ENCODE measurements around the gene RNF150.

RNF150 gene

DNA sequence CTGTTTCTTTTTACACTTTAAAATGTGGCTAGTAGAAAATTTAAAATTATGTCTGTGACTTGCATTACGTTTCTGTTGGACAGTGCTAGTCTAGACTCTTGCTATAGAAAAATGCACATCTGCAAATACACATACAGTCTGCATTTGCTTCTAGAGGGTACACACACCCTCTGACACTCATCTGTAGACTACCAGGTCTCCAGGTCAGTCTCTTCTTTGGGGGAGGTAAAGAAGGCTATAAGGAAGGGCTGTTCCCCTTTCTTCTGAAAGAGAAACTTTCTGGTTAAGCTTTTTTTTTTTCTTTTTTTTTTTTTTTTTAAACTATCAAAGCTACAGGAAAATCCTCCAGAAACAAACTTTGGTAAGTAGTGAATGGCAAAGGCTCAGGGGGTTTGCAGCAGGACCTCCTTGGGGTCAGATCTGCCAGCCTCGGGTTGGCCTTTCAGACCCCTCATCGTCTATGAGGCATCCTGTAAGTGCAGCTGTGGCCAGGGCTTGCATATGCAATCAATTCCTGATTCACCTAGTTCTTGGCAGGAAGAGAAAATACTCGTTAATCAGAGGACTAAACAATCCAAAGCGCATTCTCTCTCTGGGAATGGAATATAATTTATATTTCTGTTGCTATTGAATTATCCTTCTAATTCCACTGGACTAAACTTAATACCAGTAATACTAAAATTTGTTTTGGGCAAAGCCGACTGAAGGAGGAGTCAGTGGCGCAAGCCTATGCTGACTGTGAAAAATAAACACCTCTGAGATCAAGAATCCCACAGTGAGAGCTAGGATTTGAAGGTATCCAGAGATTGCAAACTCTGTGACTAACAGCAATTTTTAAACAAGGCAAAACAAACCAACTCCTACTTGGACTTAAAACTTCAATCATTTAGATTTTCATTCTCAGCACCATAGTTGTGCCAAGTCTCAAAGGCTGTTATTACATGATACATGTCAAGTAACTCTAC is 267.7 kb downstream of the RNF150 start:
- DNase-seq (ENCODE audit: low read depth in 2 of 2): no peak

GRCh38 chr4:140863197-140863596 is 270.1 kb downstream of the RNF150 start:
- DNase-seq (ENCODE audit: low read depth in 2 of 2): no peak

GRCh38 chr4:140862177-140862442 is 271.2 kb downstream of the RNF150 start:
- DNase-seq (ENCODE audit: low read depth in 2 of 2): no peak

DNA sequence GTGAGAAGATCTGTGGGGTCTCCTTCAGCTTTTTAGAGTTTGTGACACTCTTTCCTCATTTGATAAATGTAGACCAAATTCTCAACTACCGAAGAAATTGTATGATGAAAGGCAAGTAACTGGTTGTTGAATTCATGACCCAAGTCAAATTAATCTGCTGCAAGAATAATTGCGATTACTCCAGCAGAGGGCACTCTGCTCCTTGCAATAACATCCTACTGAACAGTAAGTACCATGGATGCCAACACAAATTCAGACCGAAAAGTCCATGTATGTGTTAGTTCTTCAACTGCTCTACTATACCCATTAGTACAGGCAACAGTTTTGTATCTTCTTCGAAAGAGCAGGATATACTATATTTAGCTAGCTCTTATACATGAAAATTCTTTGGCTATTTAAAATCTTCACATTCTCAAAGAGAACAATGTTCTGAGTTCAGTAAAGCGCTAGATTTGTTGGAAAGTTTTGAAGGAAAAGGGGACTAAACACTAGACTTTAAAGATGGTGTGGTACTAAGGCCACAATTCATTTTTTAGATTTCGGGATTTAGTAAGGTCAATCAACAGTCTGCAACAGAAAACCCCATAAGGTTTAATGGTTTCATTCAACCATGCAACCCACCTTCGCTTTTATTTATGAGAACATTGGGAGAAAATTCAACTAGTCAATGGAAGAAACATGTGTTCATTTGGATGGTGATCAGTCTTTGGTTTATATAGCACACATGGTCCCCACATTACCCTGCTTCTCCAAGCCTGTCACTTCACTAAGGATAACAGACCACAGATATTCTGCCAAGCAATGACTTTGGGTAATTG is 271.7 kb downstream of the RNF150 start:
- DNase-seq (ENCODE audit: low read depth in 2 of 2): peak in 1 of 2 donors; percentile 6

GRCh38 chr4:140858897-140859296 is 274.4 kb downstream of the RNF150 start:
- DNase-seq (ENCODE audit: low read depth in 2 of 2): no peak

DNA sequence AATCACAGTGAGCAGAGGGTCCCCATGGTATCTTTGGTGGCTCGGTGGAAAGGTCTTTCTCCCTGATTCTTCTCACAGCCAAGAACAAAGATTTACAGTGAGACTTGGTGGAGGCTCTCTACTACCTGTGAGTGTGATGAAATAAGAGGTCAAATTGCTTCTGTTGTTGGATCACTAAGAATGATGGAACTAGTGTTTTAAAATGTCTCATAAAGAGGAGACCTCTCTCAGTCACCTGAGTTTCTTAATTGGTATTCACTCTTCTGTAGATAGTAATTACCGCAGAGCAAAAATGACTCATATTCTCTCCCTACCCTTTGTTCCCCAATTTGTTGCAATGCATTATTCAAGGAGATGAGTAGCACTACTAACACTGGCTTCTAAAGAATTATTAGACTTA is 276.2 kb downstream of the RNF150 start:
- no peak for DNase-seq (ENCODE audit: low read depth in 2 of 2)

DNA sequence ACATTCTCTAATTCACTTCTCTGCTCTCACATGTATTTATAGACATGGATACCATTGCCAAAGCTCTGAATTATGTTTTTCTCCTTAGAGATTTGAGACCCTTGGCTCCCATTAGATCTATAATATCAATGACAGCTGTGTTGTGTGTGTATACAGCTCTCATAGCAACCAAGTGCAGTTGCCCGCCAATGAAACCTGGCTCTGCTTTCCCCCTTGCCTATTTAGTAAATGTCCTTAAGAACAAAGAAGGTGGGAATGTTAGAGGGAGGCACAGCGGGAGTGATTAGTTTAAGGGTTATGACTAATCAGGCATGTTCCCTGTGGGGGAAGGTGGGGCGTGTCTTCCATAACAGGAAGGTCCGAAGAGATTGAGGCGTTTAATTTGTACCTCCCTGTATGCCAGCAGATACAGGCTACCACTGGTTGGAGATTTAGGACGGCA is 276.6 kb downstream of the RNF150 start:
- no peak for DNase-seq (ENCODE audit: low read depth in 2 of 2)

GRCh38 chr4:140854168-140854567 is 279.1 kb downstream of the RNF150 start:
- DNase-seq (ENCODE audit: low read depth in 2 of 2): no peak

DNA sequence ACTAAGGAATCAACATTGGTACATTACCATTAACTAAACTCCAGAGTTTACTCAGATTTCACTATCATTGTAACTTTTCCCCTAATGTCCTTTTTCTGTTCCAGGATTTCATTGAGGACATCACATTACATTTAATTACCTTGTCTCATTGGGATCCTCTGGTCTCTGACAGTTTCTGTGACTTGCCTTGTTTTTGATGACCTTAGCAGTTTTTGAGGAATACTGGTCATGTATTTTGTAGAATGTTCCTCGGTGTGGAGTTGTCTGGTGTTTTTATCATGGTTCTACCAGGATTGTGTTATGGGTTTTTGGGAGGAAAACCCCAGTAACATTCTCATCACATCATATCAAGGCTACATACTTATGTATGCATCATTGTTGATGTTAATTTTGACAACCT is 281.5 kb downstream of the RNF150 start:
- DNase-seq (ENCODE audit: low read depth in 2 of 2): no peak

DNA sequence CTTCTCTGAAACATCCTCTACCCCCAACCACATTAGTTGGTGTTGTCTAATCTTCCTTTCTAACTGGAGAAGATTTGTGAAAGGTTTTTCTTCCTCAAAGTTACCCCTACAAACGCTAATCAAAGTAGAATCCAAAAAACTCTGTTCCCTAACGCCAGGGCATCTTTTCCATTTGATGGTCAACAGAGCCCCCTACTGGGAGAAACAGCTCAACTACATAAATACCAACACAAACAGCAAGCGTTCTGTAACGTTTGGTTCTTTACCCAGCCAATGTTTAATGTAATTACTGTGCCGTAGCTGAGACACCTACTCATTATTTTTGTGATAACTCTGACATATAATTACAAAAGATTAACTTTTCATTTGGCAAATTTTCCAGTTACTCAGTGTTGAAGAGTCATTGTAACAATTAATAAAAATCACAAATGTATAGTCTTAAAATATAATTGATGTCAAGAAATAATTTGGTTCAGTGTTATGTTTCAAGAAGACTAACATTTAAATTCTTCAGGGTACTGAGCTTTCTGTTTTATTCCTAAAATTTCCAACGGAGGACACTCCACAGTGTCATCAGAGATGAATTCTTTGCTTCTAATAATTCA is 282.1 kb downstream of the RNF150 start:
- DNase-seq (ENCODE audit: low read depth in 2 of 2): no peak

DNA sequence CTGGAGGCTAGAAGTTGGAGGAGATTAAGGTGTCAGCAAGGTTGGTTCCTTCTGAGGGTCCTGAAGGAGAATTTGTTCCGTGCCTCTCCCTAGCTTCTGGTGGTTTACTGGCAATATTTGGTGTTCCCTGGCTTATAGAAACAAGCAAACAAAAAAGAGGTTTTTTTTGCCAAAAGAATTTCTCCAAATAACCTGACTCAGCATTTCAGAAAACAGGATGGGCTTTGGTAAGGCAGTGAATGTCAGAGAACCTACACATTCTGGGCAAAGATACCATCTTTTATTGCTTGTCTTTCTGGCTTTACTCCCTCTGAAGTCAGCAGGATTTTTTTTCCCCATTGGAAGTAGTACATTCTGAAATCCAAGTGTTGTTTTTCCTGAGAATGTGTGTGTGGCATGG is 283.7 kb downstream of the RNF150 start:
- no peak for DNase-seq (ENCODE audit: low read depth in 2 of 2)

DNA sequence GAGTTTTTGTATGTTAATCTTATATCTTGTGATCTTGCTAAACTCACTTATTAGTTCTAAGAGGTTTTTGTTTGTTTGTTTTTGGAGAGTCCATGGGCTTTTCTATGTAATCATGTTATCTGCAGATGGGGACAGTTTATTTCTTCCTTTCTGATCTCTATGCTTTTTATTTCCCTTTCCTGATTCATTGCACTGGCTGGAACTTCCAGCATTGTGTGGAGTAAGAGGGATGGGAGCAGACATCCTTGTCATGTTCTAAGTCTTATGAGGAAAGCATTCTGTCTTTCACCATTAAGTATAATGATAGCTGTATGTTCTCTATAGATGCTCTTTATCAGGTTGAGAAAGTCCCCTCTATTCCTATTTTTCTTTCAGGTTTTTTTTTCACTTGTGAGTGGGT is 286.5 kb downstream of the RNF150 start:
- no peak for DNase-seq (ENCODE audit: low read depth in 2 of 2)

DNA sequence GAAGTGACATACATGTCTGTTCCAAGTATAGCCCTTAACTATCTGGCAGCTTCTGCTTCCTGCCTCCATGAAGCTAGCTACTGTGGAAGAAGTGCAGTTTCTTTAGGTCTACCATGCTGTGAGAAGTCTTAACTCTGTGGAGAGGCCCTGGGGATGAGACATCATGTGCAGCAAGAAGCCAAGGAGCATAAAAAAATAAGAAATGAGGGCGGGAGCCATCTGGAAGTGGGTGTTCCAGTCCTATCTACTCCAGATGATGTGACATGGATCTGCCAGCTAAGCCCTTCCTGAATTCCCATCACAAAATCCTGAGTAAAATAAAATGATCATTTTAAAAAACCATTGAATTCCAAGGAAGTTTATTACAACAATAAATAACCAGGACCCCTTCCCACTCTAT is 289.2 kb downstream of the RNF150 start:
- no peak for DNase-seq (ENCODE audit: low read depth in 2 of 2)

- DNase-seq (ENCODE audit: low read depth in 2 of 2): no peak
These were observed 292.1 kb downstream of the RNF150 start for GRCh38 chr4:140841186-140841585.

DNA sequence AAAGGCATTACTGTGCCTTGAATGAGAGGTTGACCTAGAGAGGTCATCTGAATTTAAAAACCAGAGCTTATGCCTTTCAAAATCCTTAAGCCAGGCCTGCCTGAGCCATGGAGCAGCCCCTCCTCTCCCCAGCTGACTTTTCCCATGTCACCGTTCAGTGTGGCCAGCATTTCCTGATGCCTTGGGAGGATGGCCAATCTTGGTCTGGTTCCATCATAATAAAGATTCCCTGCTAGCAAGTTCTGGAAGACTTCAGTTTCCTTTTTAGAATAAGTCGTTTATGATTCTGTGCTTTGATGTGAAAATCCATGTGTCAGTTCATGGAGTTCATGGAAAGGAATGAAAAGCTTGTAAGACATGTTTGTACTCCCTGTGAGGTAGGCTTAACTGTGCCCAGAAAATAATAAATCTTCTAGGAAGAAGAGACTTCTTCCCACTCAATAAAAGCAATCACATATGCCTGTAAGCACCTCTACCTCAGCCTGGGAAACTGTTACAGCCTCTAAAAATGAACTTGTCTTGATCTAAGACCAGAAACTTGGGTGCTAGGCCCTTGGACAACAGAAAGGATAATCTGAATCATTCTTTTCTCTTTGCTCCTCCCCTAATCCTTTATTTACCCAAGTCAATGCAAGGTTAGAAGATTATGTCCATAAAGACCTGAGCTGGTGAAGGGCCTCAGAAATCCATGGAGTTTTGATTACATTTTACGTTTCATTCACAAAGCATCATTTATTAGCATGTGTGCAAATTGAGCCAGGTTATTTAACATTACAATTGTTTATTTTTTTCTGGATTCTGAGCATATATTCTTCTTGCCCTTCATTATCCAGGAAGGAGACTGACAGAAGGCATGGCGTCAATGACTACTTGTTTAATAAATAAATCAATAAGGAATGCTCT is 293.1 kb downstream of the RNF150 start:
- no peak for DNase-seq (ENCODE audit: low read depth in 2 of 2)

DNA sequence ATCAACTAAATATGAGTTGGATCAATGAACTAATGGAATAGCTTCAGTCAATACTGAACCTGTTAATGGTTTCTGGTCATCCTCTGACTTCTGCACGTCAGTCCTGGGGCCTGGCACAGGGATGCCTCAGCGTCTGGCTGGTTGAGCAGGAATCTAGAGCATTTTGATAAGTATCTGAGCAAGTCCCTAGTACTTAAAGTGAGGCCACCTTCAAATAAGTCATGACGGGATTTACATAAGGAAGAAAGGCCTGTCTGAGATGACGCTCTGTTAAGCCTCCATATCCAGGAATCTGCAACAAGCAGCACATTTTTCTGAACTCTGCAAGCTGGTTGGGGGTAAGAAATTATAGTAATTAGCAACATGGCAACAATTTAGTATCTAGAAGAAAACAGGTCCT is 293.9 kb downstream of the RNF150 start:
- no peak for DNase-seq (ENCODE audit: low read depth in 2 of 2)

DNA sequence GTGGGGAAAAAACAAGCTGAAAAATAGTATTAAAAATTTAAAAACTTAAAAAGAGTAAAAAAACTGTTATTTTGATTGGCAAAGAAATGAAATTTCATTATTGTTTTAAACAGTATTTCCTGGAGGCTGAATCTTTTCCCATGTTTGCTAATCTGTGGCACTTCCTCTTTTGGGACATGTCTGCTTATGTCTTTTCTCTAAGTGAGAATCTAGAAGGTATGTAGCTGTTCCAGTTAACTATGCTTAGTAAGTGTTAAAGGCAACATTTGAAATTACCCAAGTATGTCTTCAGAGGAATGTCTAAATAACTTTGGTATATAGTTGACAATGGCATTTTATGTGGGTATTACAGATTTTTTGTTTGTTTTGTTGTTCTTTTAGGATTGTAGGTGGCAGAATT is 295.5 kb downstream of the RNF150 start:
- no peak for DNase-seq (ENCODE audit: low read depth in 2 of 2)

DNA sequence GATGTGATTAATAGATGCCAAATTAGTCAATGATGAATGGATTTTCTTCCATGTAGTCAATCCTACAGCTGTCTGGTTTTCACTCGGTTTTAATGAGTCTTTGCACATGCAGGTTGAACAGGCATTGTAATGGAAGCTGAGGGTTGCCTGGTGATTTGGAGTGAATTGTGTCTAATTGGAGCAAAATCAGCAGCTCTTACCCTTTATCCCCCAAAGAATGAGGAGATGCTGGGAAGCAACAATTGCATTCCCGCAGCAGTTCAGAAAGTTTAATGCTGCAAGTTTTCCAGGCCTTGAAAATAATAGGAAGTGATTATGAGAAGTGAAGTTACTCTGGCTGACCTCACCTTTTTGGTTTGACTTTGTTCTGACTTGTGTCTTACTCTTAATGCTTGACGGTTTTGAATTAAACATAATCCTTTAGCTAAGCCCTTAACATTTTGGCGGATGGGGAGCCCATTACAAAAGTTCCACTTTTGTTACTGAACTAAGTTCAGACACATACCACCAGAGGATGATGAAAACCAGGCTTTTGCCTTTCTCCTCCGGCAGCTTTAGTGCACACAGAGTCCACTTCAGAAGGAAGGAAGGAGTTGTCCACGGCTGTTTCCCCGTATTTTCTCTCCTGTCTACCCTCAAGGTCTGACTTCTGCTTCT is 298.3 kb downstream of the RNF150 start:
- no peak for DNase-seq (ENCODE audit: low read depth in 2 of 2)

GRCh38 chr4:140833280-140833679 is 300.0 kb downstream of the RNF150 start:
- DNase-seq (ENCODE audit: low read depth in 2 of 2): no peak

- no peak for DNase-seq (ENCODE audit: low read depth in 2 of 2)
These were observed 303.4 kb downstream of the RNF150 start for GRCh38 chr4:140829825-140830224.

- no peak for DNase-seq (ENCODE audit: low read depth in 2 of 2)
These were observed 306.6 kb downstream of the RNF150 start for GRCh38 chr4:140826701-140827027.
